DOHH2 (cell line): ENCODE results near the gene SLC6A16.
"Not testable (repeated sequence)": the region's sequence is repeated elsewhere in the genome, so short reads cannot be mapped to it uniquely, and the experiment has no call there.

Source experiments
- H3F3A ChIP-seq: fragments of 200-600 bp; sonication (generic), shearing (Covaris generic); 2 replicates; pipeline ENCODE4 v1.6.0; 2016; ENCODE audit warnings: antibody characterized with exemption, mild to moderate bottlenecking; ENCODE audit not compliant: control insufficient read depth, insufficient read depth
- H3K27ac ChIP-seq: fragments of 200-600 bp; sonication (generic); 2 replicates; pipeline ENCODE4 v1.5.1; 2014; ENCODE audit warnings: low read depth, mild to moderate bottlenecking, low read length, moderate library complexity
- H3K27me3 ChIP-seq: fragments of 200-600 bp; sonication (generic); 2 replicates; pipeline ENCODE4 v1.6.1; 2014; ENCODE audit warnings: mild to moderate bottlenecking, low read length, mixed read lengths; ENCODE audit not compliant: control insufficient read depth
- H3K36me3 ChIP-seq: fragments of 200-600 bp; sonication (generic); 2 replicates; pipeline ENCODE4 v1.6.1; 2014; ENCODE audit warnings: mild to moderate bottlenecking, low read length, moderate library complexity, mixed read lengths; ENCODE audit not compliant: control insufficient read depth
- H3K4me1 ChIP-seq: fragments of 200-600 bp; sonication (generic); 2 replicates; pipeline ENCODE4 v1.6.1; 2014; ENCODE audit warnings: mild to moderate bottlenecking, low read length, mixed read lengths; ENCODE audit not compliant: control insufficient read depth
- H3K4me2 ChIP-seq: fragments of 200-600 bp; sonication (generic); 2 replicates; pipeline ENCODE4 v1.6.0; 2014; ENCODE audit warnings: mild to moderate bottlenecking, low read length, moderate library complexity
- H3K4me3 ChIP-seq: fragments of 200-600 bp; sonication (generic); 2 replicates; pipeline ENCODE4 v1.5.1; 2014; ENCODE audit warnings: mild to moderate bottlenecking, low read length, mixed read lengths
- H3K79me2 ChIP-seq: fragments of 200-600 bp; sonication (generic); 2 replicates; pipeline ENCODE4 v1.6.1; 2014; ENCODE audit warnings: mild to moderate bottlenecking, low read length, mixed read lengths; ENCODE audit not compliant: control insufficient read depth
- H3K9me2 ChIP-seq: fragments of 200-600 bp; sonication (generic); replicated peaks from 2 replicates; pipeline ENCODE4 v1.6.1; 2014; ENCODE audit warnings: mild to moderate bottlenecking, low read length, mixed read lengths; ENCODE audit not compliant: control insufficient read depth
- H3K9me3 ChIP-seq: fragments of 200-600 bp; sonication (generic); 2 replicates; pipeline ENCODE4 v1.6.1; 2014; ENCODE audit warnings: antibody characterized with exemption, low read length, mixed read lengths; ENCODE audit not compliant: control insufficient read depth, insufficient read depth
- H4K20me1 ChIP-seq: fragments of 200-600 bp; sonication (generic); 2 replicates; pipeline ENCODE4 v1.6.0; 2014; ENCODE audit warnings: low read depth, mild to moderate bottlenecking, antibody characterized with exemption, low read length, moderate library complexity; ENCODE audit not compliant: control insufficient read depth, insufficient read depth
- CTCF ChIP-seq: fragments of 200-600 bp; sonication (generic); IDR thresholded peaks from one replicate; pipeline ENCODE4 v1.5.1; 2014; ENCODE audit warnings: antibody characterized with exemption, mild to moderate bottlenecking, low read depth, low read length; ENCODE audit not compliant: poor library complexity, severe bottlenecking
- EZH2phosphoT487 ChIP-seq: fragments of 200-600 bp; sonication (generic); IDR thresholded peaks from 2 replicates; pipeline ENCODE4 v1.6.1; 2017; ENCODE audit warnings: borderline replicate concordance, mild to moderate bottlenecking, antibody characterized with exemption, low read length, moderate library complexity, mixed read lengths

The SLC6A16 gene

GRCh38 chr19:49315111-49315510, 9.9 kb downstream of the SLC6A16 start:
- Histone ChIP-seq H3K27ac (no peak overlapping the region), H3K9me2 (no peaks in the 10 kb centered on the region), H3K4me1 (peaks cover 60% of the 10 kb centered on the region), H4K20me1 (no peaks in the 10 kb centered on the region), H3K36me3 (peaks cover 20% of the 10 kb centered on the region), H3K79me2 (peaks cover 17% of the 10 kb centered on the region), H3K4me3 (peak overlapping the region; percentile 31), H3K27me3 (no peaks in the 10 kb centered on the region), H3K4me2 (peak overlapping the region; percentile 49), H3F3A (peaks cover 10% of the 10 kb centered on the region), H3K9me3 (peaks cover 10% of the 10 kb centered on the region; the same call in 1 of the 2 replicates)
- TF ChIP-seq EZH2phosphoT487 (no peak), CTCF (no peak)

GRCh38 chr19:49309087-49309486, 15.9 kb downstream of the SLC6A16 start:
- H3K36me3 ChIP-seq, result peaks cover 23% of the 10 kb centered on the region
- TF ChIP-seq EZH2phosphoT487, result no peak
- TF ChIP-seq CTCF, result peak; percentile 45

GRCh38 chr19:49306734-49307133, 18.3 kb downstream of the SLC6A16 start:
- peak overlapping the region; percentile 47 for H3K27ac ChIP-seq
- peaks cover 58% of the 10 kb centered on the region for H3K4me1 ChIP-seq
- not testable (repeated sequence) for H3K9me2 ChIP-seq, H3K27me3 ChIP-seq, H3F3A ChIP-seq, H4K20me1 ChIP-seq, H3K79me2 ChIP-seq, H3K9me3 ChIP-seq
- peak; percentile 55 for TF ChIP-seq CTCF
- peak overlapping the region; percentile 25 for H3K4me3 ChIP-seq
- H3K36me3 ChIP-seq, result peaks cover 23% of the 10 kb centered on the region
- H3K4me2 ChIP-seq, result peak overlapping the region; percentile 51

More at GRCh38 chr19:49309087-49309486, 15.9 kb downstream of the SLC6A16 start:
- peak overlapping the region; percentile 9; the same call in 1 of the 2 replicates for H3K4me2 ChIP-seq
- H3K4me3 ChIP-seq, result no peak overlapping the region
- no peaks in the 10 kb centered on the region for H4K20me1 ChIP-seq
- H3K27ac ChIP-seq, result peak overlapping the region; percentile 27; the same call in 1 of the 2 replicates
- no peaks in the 10 kb centered on the region for H3K27me3 ChIP-seq
- peaks cover 5% of the 10 kb centered on the region for H3F3A ChIP-seq
- peaks cover 65% of the 10 kb centered on the region for H3K4me1 ChIP-seq
- no peaks in the 10 kb centered on the region for H3K9me3 ChIP-seq
- H3K79me2 ChIP-seq, result peaks cover under 1% of the 10 kb centered on the region; the same call in 1 of the 2 replicates
- no peaks in the 10 kb centered on the region for H3K9me2 ChIP-seq
